HG02973 (cell line): ENCODE data around the gene AP3S1.
"Not testable (repeated sequence)": the region's sequence is repeated elsewhere in the genome, so short reads cannot be mapped to it uniquely, and the experiment has no call there.

Experiments used
- ATAC-seq: cut with Tn5 transposase; IDR thresholded peaks from one replicate; pipeline ENCODE4 v1.9.1; 2021; ENCODE audit warnings: moderate library complexity; ENCODE audit not compliant: unreplicated experiment

Gene AP3S1

GRCh38 chr5:115869256-115869795 lies 27.6 kb downstream of the AP3S1 start:
- ATAC-seq, result no peak

- ATAC-seq, result no peak
These were observed 30.7 kb downstream of the AP3S1 start for GRCh38 chr5:115872447-115872846.

GRCh38 chr5:115873392-115873791 lies 31.7 kb downstream of the AP3S1 start:
- no peak for ATAC-seq

GRCh38 chr5:115875447-115875846 lies 33.7 kb downstream of the AP3S1 start:
- ATAC-seq, result no peak

GRCh38 chr5:115877342-115877741 lies 35.6 kb downstream of the AP3S1 start:
- not testable (repeated sequence) for ATAC-seq

GRCh38 chr5:115882434-115882833 lies 40.7 kb downstream of the AP3S1 start:
- not testable (repeated sequence) for ATAC-seq

- no peak for ATAC-seq
These were observed 43.0 kb downstream of the AP3S1 start for GRCh38 chr5:115884704-115885103.

- ATAC-seq, result not testable (repeated sequence)
These were observed 43.5 kb downstream of the AP3S1 start for GRCh38 chr5:115885208-115885607.

- no peak for ATAC-seq
These were observed 46.3 kb downstream of the AP3S1 start for GRCh38 chr5:115888027-115888426.

- ATAC-seq, result no peak
These were observed 50.3 kb downstream of the AP3S1 start for GRCh38 chr5:115892021-115892420.

- no peak for ATAC-seq
These were observed 52.6 kb downstream of the AP3S1 start for GRCh38 chr5:115894342-115894741.

- ATAC-seq, result no peak
These were observed 54.1 kb downstream of the AP3S1 start for GRCh38 chr5:115895821-115896220.

- ATAC-seq, result no peak
These were observed 56.9 kb downstream of the AP3S1 start for GRCh38 chr5:115898656-115899055.

- ATAC-seq, result no peak
These were observed 65.4 kb downstream of the AP3S1 start for GRCh38 chr5:115907177-115907576.

GRCh38 chr5:115913623-115914400 lies 72.1 kb downstream of the AP3S1 start:
- not testable (repeated sequence) for ATAC-seq

GRCh38 chr5:115920171-115920725 lies 78.5 kb downstream of the AP3S1 start:
- ATAC-seq, result no peak

GRCh38 chr5:115928578-115929407 lies 87.1 kb downstream of the AP3S1 start:
- not testable (repeated sequence) for ATAC-seq

GRCh38 chr5:115930171-115930570 lies 88.4 kb downstream of the AP3S1 start:
- not testable (repeated sequence) for ATAC-seq

GRCh38 chr5:115930630-115931337 lies 89.0 kb downstream of the AP3S1 start:
- ATAC-seq, result no peak

- ATAC-seq, result no peak
These were observed 91.3 kb downstream of the AP3S1 start for GRCh38 chr5:115932991-115933390.
